Measurements from ENCODE around the gene ZNF501.

DNA sequence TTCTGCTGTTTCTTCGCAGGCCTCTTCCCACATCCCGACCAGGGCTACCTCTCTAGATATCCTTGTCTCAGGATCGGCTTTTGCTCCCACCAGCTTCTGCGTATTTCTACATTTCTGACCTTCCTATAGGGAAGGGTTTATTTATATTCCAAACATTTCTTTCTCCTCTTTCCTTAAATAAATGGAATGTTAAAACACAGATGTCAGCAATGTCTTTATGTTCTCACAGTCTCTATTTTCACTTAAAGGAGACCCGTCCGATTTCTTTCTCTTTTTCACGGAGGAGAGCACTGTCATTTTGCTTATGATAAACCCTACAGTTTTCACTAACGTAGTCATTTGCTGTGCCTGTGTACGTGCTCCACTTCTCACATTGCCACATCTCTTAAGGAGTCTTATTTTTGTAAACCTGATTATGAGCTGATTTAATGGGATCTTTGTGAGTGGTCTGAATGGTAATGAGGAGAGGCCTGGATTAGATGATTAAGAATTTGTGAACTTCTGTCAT, 32.8 kb downstream of the ZNF501 start:
- TF ChIP-seq CTCF (IDR thresholded peaks at IDR 0.05) (no peak), POLR2A (IDR thresholded peaks at IDR 0.05) (no peak)
